Activated CD4-positive, alpha-beta T cell treated with anti-CD3 and anti-CD28 coated beads, Interleukin-2, amount 50 U/mL, for 16 hours (primary cell): ENCODE results near the gene HLCS.
"Not testable (repeated sequence)": the region's sequence is repeated elsewhere in the genome, so short reads cannot be mapped to it uniquely, and the experiment has no call there.

ENCODE experiments used
- DNase-seq: peaks from one replicate; pipeline ENCODE4 v3.0.0-alpha.2; 2020

Gene HLCS

DNA sequence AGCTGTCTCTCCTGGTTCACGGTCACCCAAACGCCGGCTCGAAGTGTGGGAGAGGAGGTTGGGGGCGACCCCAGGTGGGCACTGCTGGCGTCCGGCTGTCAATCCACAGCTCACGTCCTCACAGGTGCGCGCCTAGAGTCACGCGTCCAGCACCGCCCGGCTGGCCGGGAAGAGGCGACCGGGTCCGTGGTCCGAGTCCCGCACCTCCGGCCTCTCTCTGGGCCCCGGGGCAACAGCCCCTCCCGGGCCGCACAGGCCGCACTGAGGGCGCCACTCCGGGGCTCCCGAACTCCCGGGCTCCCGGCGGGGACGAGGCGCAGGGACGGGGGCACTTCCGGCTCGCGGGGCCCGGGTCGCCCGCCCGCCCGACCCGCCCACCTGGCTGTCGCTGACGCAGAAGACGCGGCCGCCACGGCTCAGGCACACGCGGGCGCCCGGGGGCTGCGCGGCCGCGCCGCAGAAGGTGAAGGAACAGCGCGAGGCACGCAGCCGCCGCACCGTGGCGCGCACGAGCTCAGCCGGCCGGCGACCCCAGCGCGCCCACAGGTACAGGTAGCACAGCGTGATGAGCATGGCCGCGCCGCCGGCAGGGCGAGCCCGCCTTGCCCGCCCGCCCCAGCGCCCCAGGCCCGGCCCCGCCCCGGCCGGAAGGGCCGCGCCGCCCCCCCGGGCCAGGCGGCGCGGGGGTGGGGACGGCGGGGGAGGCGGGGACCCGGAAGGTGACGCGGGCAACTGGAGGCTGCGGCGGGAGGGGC is at the start of gene HLCS:
HLCS (minus strand) TSS at position 604 of the 755 bp plus-strand sequence; CDS start at position 573, 31 bp downstream.
- peak; percentile 76 for DNase-seq

DNA sequence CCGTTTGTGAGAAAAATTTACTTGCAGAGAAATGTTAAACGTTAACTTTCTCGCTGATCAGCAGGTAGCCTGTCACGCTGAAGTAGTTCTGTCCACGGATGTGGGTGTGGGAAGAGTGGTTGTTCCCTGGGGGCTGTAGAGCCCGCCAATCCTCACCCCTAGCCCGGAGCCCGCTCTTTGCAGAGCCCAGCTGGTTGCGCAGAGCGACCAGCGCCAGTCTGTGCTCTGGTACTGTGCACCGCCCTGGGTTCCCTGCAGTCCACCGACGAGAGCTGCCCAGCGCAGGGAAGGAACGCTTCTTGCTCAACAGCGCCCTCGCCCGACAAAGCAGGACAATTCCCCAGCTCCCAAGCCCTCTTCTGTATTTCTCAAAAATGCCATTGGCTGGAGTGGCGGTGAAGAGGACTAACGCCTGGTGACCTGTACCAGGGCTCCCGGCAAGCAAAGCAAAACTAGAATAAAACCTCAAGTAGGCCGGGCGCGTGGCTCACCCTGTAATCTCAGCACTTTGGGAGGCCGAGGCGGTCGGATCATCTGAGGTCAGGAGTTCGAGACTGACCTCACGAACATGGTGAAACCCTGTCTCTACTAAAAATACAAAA is 43.4 kb upstream of the HLCS start:
- DNase-seq: peak; percentile 77

DNA sequence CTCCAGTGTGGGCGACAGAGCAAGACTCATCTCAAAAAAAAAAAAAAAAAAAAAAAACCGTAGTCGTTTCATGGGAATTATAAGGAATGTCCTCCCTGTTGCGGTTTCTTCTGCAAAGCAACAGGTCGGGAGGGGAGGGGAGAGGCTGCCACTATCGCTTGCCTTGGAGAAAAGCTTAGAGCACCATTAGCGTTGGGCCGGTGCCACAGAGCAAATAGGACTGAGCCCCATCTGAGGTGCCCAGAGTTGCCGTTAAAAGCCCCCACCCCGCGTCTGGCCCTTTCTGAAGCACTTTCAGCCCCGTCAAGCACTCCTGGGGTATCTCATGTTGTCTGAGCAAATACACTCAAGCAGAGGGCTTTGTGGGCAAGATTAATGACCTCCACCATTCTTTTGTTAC is 42.3 kb upstream of the HLCS start:
- no peak for DNase-seq

DNA sequence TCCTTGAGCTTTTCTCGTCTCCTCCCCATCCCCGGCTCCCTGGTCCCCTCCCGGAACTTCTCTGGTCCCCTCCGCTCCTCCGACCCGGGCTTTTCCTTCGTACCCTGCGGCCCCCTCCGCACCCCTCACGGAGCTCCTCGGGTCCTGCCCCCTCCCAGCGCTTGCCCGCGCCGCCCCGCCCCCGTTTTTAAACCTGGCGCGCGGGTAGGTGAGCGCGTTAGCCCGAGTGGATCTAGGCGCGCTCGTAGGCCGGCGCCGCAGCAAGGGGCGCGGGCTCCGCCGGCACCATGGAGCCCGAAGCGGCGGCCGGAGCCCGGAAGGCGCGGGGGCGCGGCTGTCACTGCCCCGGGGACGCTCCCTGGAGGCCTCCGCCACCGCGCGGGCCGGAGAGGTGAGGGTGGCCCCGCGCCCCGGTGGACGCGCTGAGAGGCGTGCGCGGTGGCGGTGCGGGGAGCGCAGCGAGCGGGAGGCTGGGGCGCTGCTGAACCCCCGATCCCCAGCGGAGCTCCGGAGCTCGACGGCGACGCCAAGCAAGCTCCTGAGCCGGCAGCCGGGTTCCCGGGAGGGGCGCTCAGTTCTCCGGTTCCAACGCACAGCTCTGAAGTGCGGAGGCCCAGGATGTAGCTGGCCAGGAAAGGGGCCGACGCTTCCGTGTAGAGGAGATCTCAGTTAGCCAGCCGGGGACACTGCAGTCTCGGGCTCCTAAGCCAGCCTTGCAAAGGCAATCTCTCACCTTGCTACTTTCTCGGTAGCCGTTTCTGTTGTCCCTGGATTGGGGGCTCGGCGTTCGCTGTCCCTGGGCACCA is 40.2 kb upstream of the HLCS start, which contains the start of gene RIPPLY3:
RIPPLY3 (plus strand) TSS at position 217 of the 806 bp plus-strand sequence; CDS start at position 288, 71 bp downstream.
- no peak for DNase-seq

DNA sequence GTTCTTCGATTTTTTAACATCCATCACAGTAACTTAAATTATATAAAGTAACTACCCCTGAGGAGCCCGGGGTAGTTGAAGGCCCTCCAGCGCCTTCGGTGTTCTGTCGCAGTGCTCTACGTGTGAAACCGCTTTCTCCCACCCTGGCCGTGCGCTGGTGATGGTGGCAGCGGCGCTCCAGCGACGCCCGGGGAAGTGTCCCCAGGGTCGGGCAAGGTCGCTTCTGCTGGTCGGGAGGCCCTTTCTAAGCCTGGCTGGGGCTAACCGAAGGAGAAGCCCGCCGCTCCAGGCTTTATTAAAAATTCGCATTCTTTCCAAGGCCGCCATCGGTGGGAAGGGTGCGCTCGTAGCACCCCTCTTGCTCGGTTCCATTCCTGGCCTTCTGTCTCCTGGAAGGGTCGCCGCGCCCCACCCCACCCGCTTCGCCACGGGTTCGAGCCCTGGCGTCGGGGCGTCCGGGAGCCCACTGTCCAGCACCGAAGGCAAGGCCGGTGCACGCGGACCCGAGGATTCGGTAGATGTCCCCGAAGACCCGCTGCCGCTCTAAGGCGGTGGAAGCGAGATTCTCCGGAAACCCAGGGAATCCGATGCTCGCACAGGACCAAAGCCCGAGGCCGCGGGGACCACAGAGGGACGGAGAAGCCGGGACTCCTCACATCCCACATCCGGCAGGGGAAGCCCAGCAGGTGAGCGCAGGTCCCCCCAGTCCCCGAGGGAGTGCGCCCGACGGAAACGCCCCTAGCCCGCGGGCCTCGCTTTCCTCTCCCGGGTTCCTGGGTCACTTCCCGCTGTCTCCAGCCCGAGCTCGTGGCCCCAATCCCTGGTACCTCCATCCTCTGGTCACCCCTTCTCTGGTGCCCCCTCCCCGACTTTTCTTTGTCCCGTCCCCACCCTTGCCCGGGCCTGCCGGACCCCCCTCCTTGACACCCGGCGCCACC is 39.3 kb upstream of the HLCS start:
- no peak for DNase-seq

GRCh38 chr21:37003917-37004316 is 37.4 kb upstream of the HLCS start:
- not testable (repeated sequence) for DNase-seq

GRCh38 chr21:37002851-37003250 is 36.4 kb upstream of the HLCS start:
- not testable (repeated sequence) for DNase-seq

DNA sequence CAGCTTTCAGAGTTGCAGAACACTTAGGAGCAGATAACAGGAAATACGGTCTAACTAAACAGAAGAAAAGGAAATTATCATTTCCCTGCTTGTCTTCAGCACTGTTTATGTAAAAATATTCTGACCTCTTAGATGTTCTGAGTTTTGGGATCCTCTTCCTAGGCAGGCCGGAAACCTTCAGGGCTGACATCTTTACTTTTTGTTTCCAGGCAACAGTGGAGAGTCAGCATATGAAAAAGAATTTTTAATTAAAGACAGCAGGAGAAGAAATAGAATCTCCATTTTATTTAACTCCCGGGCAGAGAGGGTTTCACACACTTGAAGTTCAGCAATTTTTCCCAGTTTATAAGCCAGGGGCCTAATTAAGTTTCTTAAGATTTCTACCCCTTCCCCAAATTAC is 35.0 kb upstream of the HLCS start:
- DNase-seq: no peak

DNA sequence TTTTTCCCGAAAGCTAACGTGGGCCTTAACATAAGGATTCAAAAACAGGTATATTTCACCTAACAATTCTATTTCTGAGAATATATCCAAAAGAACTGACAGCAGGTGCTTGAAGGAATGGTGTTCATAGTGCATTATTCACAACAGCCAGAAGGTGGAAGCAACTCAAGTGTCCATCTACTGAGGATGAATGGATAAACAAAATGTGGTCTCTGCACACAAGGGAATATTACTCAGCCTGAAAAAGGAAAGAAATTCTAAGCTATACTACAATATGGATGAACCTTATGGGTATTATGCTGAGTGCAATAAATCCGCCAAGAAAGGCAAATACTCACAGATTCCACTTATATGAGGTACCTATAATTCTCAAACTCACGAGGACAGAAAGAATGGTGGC is 33.9 kb upstream of the HLCS start:
- DNase-seq: no peak

GRCh38 chr21:36999131-36999898 is 32.8 kb upstream of the HLCS start:
- no peak for DNase-seq

GRCh38 chr21:36995285-36995684 is 28.8 kb upstream of the HLCS start:
- not testable (repeated sequence) for DNase-seq

GRCh38 chr21:36994501-36995158 is 28.2 kb upstream of the HLCS start:
- peak; percentile 50 for DNase-seq

- no peak for DNase-seq
These were observed 26.2 kb upstream of the HLCS start for GRCh38 chr21:36992671-36993070.

GRCh38 chr21:36990508-36991205 is 24.2 kb upstream of the HLCS start:
- no peak for DNase-seq

DNA sequence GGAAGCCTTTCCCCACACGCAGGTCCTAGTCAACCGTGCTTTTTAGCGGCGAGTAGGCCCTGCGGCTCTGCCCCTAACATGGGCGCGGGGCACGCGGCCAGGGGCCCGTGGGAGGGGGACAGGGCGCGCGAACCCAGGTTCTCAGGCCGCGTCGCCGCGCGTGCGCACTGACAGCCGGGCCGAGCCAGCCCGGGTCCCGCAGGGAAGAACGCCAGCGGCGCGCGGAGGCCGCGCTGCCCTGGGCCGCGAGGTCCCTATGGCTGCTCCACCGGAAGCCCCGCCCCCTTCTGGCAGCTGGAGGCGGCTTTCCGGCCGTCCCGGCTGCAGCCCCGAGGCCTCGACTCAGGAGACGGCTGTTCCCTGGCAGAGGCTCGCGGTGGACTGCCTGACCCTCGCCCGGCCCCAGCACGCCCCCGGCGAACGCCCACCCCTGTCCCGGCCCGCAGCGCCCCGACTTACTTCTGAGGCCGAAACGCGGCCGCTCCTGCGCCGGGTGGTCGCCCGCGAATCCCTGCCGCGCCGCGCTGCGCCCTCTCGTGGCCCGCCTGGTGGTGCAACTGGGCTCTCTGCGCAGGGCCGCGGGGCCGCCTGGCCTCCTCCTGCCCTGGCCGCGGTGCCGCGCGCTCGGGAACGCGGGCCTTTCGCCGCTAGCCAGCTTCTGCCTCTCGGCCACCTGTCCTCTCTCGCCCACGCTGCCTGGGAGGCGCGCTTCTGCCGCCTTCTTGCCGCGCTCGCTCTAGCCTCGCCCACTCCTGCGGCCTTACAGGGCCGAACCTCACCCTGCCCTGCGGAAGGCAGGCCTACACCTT is 23.4 kb upstream of the HLCS start:
- peak; percentile 91 for DNase-seq

DNA sequence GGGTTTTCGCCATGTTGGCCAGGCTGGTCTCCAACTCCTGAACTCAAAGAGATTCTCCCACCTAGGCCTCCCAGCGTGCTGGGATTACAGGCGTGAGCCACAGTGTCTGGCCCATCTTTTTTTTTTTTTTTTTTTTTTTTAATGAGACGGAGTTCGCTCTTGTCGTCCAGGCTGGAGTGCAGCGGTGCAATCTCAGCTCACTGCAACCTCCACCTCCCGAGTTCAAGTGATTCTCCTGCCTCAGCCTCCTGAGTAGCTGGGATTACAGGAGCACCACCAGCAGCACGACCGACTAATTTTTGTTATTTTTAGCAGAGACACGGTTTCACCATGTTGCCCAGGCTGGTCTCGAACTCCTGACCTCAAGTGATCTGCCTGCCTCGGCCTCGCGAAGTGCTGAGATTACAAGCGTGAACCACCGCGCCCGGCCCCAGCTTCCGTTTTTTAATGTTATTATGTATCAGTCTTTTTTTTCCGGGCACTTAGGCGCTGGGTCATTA is 22.8 kb upstream of the HLCS start:
- DNase-seq: not testable (repeated sequence)

DNA sequence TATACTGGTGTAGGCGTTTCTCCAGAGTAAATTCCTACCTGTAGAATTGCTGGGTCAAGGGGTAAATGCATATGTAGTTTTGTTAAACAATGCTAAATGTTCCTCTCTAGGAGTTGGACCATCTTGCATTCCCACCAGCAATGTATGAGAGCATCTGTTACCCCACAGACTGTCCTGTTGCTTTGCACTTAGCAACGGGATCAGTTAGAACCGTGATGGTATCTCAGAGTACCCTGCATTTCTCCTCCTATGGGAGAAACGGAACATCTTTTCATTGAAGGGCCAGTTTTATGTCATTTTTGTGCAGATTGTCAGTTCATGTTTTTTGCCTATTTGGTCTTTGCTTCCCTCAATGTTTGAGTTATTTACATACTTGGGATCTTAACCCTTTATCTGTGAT is 22.1 kb upstream of the HLCS start:
- DNase-seq: no peak

GRCh38 chr21:36987845-36988244 is 21.4 kb upstream of the HLCS start:
- DNase-seq: no peak
